RKO (cell line): ENCODE results near the gene EAF2.
"Not testable (repeated sequence)": the region's sequence is repeated elsewhere in the genome, so short reads cannot be mapped to it uniquely, and the experiment has no call there.

ENCODE experiments used
- DNase-seq: peaks from one replicate; pipeline ENCODE4 v3.0.0-alpha.2; 2016; ENCODE audit warnings: low spot score

The EAF2 gene

DNA sequence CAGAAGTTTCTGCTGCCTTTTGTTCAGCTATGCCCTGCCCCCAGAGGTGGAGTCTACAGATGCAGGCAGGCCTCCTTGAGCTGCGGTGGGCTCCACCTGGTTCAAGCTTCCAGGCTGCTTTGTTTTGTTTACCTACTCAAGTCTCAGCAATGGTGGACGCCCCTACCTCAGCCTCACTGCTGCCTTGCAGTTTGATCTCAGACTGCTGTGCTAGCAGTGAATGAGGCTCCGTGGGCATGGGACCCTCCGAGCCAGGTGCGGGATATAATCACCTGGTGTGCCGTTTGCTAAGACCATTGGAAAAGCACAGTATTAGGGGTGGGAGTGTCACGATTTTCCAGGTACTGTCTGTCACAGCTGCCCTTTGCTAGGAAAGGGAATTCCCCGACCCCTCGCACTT, 28.2 kb downstream of the EAF2 start:
- not testable (repeated sequence) for DNase-seq

DNA sequence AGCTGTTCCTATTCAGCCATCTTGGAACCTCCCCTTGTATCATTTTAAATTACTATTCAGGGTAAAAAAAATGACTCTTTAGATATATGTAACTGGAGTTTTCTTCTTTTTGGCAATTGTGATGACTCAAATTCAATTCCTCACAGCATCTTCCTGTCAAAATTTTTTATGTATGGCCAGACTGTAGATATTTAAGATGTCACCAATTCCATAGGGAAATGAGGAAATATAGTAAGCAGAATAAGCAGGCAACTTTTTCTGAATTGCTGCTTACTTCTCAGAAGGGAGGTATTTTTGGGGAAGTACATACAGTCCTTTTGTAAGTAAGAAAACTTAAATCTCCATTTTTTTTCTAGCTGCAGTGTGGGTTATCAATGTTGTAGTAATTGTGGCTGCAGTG, 28.8 kb downstream of the EAF2 start:
- no peak for DNase-seq

DNA sequence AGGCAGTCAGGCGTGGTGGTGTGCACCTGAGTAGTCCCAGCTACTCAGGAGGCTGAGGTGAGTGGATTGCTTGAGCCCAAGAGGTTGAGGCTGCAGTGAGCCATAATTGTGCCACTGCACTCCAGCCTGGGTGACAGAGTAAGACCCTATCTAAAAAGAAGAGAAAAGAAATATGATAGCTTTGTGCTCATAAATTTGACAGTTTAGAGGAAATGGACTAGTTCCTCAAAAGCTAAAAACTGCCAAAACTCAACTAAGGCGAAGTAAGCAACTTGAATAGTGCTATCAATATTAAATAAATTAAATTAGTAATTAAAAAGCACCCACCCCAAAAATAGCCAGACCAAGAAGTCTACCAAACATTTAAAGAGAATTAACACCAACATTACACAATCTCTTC, 34.7 kb downstream of the EAF2 start:
- no peak for DNase-seq

DNA sequence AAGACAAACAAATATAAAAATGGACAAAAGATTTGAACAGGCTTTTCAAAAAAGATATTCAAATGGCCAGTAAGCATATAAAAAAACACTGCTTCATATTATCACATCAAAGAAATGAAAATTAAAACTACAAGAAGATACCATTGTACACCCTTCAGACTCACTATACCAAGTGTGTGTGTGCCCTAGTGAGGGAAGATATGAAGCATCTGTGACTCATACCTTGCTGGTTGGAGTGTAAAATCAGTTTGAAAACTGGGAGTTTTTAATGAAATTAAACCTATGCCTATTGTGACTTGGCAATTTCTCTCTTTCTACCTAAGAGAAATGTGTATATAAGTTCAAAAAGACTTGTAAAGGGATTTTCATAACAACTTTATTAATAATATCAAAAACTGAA, 35.7 kb downstream of the EAF2 start:
- peak; percentile 5 for DNase-seq

DNA sequence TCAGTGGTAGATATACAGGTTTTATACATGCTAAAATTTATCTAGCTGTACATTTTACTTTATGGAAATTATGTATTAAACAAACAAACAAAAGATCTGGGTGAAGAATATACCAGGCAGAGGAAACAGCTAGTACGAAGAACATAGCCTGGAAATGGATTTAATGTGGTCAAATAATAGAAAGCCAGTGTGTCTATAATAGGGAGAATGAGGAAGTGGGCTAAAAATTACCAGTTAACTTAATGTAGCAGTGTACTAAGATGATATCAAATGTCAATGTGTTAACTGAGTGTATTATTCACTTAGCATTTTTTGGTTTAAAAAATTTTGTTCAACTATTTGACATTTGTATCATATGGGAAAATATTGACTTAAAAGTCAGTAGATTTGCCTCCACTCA, 36.4 kb downstream of the EAF2 start:
- DNase-seq = no peak

DNA sequence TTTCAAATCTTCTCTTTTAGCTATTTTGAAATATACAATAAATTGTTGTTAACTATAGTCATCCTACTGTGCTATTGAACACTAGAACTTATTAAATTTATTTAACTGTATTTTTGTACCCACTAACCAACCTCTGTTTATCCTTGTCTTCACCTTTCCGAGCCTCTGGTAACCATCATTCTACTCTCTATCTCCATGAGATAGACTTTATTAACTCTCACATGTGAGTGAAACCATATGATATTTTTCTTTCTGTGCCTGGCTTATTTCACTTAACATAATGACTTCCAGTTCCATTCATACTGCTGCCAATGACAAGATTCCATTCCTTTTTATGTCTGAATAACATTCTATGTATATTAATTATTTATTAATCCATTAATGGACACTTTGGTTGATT, 43.4 kb downstream of the EAF2 start:
- DNase-seq = no peak

DNA sequence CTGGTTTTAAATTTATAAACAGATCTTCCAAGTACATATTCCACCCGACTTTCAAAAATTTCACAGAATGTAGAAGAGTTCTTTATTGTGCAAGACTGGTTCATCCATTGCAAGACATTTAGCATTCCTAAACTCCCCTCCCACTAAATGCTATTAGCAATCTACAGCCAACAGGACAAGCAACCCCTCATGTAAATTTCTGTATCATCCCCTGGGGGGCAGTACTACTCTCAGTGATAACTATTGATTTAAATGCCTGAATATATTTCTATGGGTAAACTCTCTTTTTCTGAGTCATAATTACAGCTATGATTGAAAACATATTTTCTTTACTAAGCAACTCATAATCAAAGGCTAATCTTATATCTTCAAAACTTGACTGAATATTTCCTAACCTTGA, 48.5 kb downstream of the EAF2 start:
- peak; percentile 34 for DNase-seq

DNA sequence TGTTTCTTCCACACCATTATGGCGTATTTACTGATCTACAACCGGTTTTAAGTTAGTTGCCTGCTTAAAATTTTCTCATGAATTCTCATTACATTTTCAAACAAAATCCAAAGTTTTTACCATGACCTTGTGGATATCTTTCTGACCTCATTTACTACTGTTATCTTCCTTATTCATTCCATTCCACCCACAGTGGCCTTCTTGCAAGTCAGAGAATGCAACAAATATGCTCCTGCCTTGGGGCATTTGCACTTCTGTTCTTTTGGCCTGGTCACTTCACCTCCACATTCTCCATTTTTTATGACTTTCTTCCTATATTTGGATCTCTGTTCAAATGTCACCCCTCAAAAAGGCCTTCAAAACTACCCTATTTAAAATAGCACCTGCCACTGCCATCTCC, 50.4 kb downstream of the EAF2 start:
- no peak for DNase-seq

DNA sequence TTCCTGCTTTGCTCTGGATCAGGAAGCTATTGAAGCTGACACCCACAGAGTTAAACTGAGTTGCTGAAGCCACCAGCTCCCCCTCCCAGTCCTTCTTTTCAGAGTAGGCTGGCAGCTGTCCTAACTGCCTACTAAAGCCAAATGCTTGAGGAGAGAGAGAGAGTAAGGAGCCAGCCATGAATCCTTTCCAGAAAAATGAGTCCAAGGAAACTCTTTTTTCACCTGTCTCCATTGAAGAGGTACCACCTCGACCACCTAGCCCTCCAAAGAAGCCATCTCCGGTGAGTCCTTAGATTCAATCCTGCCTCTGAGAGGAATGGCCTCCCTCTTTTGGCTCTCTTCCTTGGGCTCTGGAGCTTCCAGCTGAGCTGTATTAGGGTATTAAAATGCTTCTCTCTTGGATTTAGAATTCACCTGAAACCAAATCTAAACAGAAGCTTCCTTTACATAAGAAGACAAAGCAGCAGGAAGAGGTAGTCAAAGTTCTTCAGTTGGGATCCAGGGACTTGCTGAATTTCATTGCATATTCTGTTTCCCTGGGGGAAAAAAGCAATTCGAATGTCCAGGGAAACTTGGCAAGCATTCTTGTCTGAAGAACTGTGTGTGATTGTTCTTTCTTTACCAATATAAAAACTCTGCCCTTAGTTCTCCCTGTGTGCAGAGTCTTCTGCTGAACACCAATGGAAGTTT, 59.4 kb downstream of the EAF2 start, which contains the start of gene SLC15A2:
Gene SLC15A2 (plus strand): TSS at position 101 of the 690 bp plus-strand sequence. CDS start 76 bp downstream, at position 177.
- no peak for DNase-seq

DNA sequence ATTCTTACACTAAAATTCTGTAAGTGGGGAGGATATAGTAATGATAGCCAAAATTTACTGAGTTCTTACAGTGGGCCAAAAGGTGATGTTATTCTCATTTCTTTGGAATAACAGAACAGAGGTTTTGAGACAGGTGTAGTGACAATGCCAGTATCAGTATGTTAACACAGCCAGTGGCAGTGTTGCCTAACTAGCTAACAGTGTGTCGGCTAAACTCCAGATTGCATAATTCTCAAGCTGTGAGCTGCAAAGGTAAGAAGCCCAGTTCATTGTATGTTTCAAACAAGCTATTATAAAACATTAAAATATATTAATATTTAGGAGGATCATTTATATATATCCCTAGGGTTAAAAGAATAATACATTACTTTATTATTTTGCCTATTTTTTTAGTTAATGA, 60.1 kb downstream of the EAF2 start:
- DNase-seq = no peak

DNA sequence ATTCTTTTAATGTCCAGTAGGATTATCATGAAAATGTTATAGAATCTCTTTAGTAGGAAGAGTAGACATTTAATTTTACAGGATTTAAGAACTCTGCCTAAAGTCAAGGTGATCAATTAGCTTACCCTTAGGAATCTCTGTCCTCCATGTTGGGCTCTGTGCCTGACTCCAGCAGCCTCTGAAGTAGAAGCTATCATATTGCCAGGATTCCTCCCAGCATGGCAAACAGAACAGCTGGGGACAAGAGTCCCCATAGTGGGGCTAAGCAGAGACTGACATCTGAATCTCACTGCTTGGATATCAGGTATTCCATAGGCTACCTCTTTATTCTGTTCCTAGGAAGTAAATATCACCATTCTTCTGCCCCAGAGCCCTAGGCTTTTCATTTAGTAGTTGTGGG, 60.7 kb downstream of the EAF2 start:
- no peak for DNase-seq

DNA sequence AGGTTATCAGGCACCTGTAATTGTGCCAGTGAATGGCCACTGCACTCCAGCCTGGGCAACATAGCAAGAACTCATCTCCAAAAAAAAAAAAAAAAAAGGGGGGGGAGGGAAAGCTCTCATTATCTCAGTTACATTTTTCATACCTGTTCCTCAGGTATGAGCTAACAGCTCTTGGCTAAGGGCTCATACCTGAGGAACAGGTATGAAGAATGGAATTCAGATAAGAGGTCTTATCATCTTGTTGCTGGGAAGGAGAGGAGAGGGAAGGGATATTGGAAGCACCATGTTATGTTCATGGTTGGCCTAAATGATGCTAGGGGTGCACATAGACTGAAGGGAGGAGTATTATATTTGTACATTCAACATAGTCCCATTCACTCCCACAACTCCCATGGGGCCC, 61.8 kb downstream of the EAF2 start:
- no peak for DNase-seq

DNA sequence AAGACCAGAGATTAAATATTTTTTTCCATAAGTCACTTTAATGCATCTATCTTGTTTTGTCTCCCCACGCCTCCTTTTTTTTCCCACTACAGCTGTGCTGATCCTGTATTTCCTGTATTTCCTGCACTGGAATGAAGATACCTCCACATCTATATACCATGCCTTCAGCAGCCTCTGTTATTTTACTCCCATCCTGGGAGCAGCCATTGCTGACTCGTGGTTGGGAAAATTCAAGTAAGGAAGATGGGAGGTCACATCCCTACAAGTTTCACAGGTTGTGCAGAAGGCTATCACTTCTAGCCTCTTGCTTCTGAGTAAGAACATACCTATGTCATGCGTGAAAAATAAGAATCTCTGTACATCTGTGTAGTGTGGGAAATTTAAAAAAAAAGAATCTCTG, 62.3 kb downstream of the EAF2 start:
- DNase-seq = no peak

DNA sequence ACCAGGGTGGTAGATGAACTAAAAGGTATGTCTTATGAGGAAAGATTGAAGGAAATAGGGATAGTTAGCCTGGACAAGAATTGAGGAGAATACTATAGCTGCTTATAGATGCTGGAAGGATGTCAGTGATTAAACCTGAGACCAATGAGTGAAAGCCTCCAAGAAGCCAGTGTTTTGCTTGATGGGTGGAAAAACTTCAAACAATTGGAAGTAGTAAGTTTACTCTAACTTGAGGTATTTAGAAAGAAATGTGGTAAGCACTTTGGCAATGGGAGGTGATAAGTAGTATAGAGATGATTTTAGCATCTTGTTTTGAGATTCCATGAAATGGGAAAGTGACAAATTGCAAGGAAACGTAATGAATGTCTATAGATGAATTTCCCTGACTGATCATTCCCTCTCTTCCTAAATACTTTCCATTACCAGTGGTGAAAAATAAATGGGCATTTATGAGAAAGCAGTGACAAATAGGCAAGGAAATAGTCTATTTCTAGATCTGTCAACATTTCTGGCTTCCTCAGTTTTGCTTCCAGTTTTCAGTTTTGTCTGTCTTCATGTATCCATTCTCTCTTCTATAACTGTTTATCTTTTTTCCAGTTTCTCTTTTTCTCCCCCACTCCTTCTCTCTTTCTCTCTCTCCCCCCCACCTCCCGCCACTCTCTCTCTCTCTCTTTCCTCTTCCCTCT, 78.4 kb downstream of the EAF2 start:
- DNase-seq = no peak

DNA sequence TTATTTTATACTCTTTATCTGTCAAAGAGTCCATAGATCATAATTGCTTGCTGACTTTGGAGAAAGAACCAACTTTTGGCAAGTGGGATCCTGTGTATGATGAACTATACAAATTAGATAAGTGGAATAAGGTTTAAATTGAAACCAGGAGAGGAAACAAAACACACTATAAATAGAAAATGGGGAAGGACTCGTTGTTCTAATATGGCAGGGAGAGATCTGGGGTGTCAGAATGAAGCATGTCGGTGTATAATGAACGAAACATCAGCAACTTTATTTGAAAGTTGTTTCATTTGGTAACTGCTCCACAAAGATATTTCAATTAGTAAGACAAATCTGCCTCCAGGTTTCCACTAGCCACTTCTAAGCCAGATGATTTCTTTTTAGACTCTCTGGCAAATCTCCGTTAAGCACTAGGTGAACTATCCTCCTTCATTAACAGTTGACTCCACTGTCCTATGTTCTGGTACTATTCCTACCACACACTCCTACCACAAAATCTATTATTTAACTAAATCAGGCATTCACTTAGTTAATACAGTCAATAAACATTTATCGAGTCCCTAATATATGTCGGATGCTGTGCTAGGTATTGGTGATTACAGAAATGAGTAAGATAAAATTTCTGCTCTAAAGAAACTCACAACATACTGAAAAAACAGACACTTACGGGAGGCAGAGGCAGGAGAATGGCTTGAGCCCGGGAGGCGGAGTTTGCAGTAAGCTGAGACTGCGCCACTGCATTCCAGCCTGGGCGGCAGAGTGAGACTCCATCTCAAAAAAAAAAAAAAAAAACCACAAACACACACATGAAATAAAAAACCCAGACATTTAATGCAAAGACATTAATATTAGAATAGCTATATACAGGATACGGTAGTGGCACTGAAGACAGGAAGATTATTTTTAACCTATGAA, 79.3 kb downstream of the EAF2 start:
- no peak for DNase-seq

DNA sequence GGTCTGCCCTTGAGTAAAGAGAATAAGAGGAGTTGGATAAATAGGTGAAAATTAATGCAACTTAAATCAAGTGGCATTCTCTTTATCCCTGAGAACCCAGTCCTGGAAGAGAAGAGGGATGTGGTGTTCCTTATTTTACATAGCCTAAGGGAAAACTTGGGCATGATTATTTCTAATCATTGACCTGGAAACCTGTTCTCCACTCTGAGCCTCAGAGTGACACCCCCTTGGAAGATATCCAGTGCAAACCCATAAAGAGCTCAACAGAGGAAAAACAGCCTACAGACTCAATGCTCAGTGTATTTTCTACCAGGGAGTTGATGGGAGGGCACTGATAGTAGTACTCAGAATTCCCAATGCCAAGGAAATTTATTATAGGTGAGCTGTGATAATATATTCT, 81.2 kb downstream of the EAF2 start:
- DNase-seq = no peak

DNA sequence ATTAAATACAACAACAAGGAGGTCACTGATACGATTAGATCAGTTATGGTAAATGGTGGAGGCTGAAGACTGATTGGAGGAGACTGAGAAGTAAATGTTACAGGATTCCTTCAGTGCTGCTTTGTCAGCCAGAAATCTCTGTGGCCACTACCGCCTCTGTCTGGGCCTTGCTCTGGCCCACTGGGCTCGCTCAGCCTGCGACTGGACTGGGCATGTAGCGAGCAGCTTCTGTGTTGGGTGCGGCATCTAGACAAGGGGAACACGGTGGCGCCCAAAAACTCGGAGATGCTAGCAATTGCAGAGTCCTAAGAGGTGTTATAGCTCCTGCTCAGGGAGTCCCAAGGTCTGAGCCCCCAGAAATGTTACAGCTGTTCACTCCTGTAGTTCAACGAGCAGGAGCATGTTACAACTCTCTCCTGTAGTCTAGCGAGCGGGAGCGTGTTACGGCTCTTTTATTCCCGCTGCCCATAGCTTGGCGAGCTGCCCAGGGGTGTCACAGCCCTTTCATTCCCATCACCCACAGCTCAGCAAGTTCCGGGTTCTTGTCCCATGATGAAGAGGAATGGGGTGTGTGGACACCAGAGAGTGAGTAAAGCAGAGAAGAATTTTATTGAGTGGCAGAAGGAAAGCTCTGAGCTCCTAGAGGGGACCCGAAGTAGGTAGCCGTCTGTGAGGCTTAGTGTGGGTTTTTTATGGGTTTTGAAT, 83.9 kb downstream of the EAF2 start:
- no peak for DNase-seq

DNA sequence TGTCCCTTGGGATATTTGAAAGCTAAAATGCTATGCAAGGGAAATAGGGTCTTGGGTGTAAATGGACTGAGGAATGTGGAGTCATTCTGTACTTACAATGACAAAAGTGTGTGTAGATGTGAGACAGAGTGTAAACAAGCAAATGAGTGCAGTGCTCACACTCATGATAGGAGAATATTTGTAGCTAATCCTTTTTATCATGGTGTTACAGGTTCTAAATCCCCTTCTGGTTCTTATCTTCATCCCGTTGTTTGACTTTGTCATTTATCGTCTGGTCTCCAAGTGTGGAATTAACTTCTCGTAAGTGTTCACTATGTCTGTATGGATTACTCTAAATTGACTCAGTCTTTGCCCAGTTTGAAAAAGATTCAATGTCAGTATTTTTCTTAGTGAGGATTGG, 89.7 kb downstream of the EAF2 start:
- DNase-seq = no peak

DNA sequence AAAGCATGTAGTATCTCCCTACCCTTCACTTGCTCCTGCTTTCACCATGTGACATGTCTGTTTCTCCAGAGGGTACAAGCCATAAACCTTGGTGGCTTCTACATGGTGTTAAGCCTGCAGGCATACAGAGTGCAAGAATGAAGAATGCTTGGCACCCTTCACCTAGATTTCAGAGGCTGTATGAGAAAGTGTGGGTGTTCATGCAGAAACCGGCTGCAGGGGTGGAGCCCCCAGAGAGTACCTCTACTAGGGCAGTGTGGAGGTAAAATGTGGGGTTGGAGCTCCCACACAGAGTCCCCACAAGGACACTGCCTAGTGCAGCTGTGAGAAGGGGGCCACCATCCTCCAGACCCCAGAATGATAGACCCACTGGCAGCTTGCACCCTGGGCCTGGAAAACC, 91.4 kb downstream of the EAF2 start:
- no peak for DNase-seq
